Umbilical cord (tissue), 2 donors: ENCODE results near the gene ZNF280B. TPM values are rescaled to one million over a fixed set of nuclear protein-coding genes. Genes with fewer than 3 reads are reported as not detected.

Experiments used
- DNase-seq: peaks from one replicate; pipeline ENCODE4 v3.0.0-alpha.2; 2015; ENCODE audit warnings: low spot score
- total RNA-seq: library from RNA; depleted of rRNA; stranded (reverse); fragments of >200 nt; gene quantifications from one replicate; pipeline ENCODE4 v1.2.3, GENCODE V29; 2014; ENCODE audit warnings: low replicate concordance; ENCODE audit not compliant: insufficient read depth

Gene ZNF280B
- 1.9 TPM for total RNA-seq

GRCh38 chr22:22508274-22509176 lies at the start of gene ZNF280B:
Gene ZNF280B, minus strand, starts transcription at chr22:22508742. Its CDS starts 19,344 bp downstream, at chr22:22489398.
- DNase-seq, result peak; percentile 74

GRCh38 chr22:22556995-22557925 lies 48.7 kb upstream of the ZNF280B start:
- DNase-seq, result no peak

- DNase-seq, result no peak
These were observed 48.0 kb upstream of the ZNF280B start for GRCh38 chr22:22556578-22556977.

- no peak for DNase-seq
These were observed 47.1 kb upstream of the ZNF280B start for GRCh38 chr22:22555596-22555995.

GRCh38 chr22:22554587-22555284 lies 46.2 kb upstream of the ZNF280B start:
- DNase-seq, result no peak

GRCh38 chr22:22553735-22554586 lies 45.4 kb upstream of the ZNF280B start:
- no peak for DNase-seq

GRCh38 chr22:22553141-22553540 lies 44.6 kb upstream of the ZNF280B start:
- no peak for DNase-seq

- no peak for DNase-seq
These were observed 44.1 kb upstream of the ZNF280B start for GRCh38 chr22:22552630-22553029.

- no peak for DNase-seq
These were observed 42.4 kb upstream of the ZNF280B start for GRCh38 chr22:22550789-22551434.

- DNase-seq, result no peak
These were observed 40.4 kb upstream of the ZNF280B start for GRCh38 chr22:22548910-22549309.

GRCh38 chr22:22548317-22548716 lies 39.8 kb upstream of the ZNF280B start:
- DNase-seq, result no peak

- no peak for DNase-seq
These were observed 39.3 kb upstream of the ZNF280B start for GRCh38 chr22:22547692-22548300.

GRCh38 chr22:22547226-22547625 lies 38.7 kb upstream of the ZNF280B start:
- DNase-seq, result no peak

GRCh38 chr22:22546490-22546889 lies 37.9 kb upstream of the ZNF280B start:
- DNase-seq, result no peak

- DNase-seq, result no peak
These were observed 36.5 kb upstream of the ZNF280B start for GRCh38 chr22:22545084-22545483.

GRCh38 chr22:22538226-22538989 lies 29.9 kb upstream of the ZNF280B start:
- DNase-seq, result no peak

GRCh38 chr22:22536916-22537315 lies 28.4 kb upstream of the ZNF280B start:
- DNase-seq, result no peak

GRCh38 chr22:22536515-22536914 lies 28.0 kb upstream of the ZNF280B start:
- no peak for DNase-seq

GRCh38 chr22:22535662-22536061 lies 27.1 kb upstream of the ZNF280B start:
- DNase-seq, result no peak
